T1000 (cell line): Measurements from ENCODE around the gene EXOC6.

Experiments used
- DNase-seq: peaks from one replicate; lab custom pipeline; 2025; ENCODE audit warnings: mixed read lengths; lab: John Stamatoyannopoulos, UW

EXOC6 gene

DNA sequence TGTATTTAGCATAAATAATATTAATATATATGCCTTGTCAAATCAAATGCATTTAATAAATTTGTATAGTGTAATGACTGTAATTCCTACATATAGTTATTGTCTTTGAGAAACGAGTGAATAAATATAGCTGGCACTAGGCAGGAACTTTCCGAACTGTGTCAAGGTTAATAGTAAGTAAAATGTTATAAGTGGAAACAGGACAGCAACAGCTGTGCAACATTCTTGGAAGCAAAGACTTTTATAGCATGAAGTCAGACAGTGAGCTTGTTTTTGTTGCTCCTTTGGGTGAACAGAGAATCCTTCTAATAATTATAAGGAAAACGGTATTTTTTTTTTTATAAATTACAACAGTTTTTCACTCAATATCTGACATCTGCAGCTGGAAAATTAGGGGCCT lies 14.0 kb upstream of the EXOC6 start:
- no peak for DNase-seq

DNA sequence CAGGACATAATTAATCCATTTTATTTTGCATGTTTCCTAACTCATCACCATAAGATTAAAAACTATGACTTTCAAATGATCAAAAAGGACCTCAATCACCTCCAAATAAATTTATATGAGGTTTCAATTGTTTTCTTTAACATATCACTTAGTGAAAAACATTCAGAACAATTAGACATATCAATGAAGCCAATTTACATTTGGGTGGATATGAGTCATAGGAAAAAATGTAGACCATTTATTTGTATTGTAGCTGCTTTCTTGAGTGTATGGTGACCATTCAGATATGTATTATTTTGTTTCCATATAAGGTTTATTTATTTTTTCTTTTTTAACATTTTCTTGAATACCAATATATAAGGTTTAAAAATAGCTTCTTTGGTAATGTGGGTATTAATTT lies 13.3 kb upstream of the EXOC6 start:
- DNase-seq: no peak

DNA sequence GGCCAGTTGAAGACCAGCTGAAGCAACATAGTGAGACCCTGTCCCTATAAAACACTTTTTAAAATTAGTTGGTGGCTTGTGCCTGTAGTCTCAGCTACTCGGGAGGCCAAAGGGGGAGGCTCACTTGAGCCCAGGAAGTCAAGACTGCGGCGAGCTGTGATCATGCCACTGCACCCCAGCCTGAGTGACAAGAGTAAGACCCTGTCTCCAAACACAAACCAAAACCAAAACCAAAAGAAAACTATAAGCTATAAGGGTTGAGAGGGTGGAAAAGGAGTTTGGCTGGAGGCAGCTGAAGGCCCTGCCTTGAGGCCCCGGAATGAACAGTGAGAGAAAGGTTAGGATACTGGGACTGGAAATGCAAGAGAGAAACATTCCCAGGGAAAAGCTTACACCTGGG lies 10.9 kb upstream of the EXOC6 start:
- no peak for DNase-seq

DNA sequence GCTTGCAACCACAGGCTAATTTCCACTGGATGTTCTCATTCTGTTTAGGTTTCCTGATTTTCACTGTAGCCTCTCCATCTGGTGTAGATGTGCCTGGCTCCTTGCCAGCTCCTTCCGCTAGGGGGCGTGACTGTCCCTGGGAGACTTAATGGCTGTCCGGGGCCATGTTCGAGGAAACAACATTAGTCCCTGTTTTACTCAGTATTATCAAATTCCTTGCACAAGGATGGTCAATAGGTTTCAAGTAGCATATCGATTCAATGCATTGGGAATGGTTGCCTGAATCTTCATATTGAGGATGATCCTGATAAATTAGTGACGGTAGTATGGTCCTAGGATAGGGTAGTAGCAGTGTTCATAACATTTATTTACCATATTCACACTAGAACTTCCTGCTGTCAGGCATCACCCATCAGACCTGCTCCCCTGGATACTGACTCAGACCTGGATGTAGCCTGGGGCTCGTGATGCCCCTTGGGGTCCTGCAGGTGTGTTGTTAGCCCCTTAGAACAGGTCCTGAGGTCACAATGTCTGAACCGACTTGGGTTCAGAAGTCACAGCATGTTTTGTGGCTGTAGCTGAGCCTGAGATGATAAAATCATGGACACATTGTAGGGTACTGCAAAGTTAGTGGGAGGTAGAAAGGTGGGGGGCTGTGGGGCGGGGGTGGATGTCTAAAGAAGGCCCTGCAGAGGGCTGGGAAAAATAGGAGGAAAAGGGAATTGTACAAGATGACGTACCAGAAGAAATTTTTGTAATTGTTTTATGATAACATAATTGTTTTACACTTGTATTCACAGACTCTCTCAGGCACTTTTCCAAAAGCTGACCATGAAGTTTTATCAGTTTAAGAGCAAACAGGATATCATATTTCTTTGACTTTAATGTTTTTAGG lies 8.9 kb upstream of the EXOC6 start:
- peak; percentile 18 for DNase-seq

DNA sequence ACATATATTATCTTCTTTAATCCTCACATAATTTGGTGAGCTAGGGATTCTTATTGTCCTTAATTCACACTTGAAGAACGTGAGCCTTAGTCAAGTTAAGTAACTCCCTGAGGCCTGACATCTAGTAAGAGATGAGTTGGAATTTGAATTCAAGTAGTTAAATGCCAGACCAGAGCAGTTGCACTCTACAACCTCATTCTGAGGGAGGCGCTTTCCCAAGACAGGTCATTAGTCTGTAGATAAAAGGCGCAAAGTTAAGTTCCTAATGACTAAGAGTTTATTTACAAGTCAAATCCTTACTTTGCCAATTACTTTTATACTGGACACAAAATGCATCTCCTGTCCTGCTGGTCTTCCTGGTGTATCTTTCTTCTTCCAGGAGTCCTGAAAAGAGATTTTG lies 3.6 kb upstream of the EXOC6 start:
- DNase-seq: no peak

DNA sequence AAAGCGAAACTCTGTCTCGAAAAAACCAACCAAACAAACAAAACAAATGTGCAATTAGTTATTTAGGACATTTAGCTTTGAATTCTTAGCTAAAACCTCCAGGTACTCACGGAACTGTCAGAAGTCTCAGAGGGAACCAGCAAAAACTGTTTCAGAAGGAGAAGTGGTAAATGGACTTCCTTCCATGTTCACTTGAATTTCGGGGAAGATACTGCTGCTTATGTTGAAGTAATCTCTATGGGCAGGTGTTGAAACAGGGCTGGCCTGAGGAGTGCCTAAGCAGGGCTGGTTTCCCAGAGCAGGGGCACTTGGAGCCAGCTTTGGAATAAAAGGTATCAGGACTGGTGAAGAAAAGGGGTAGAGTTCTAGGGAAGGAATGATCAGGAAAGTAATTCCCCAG lies 2.4 kb upstream of the EXOC6 start:
- DNase-seq: no peak

DNA sequence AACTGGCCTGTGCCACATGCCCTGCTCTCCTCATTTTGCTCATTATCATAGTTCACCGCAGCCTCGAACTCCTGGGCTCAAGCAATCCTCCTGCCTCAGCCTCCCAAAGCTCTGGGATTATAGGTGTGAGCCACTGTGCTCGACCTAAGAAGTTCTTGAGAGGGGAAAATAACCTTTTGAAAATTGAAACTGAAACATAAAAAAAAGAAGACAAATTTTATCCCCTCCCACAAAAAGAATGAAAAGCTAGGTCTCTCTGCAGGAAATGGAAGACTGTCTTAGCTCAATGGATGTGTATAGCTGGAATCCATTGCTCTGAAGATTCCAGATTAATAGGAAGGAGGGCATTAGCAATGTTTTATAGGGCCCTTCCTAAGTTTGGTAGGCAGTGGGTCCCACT lies 2.0 kb upstream of the EXOC6 start:
- no peak for DNase-seq

DNA sequence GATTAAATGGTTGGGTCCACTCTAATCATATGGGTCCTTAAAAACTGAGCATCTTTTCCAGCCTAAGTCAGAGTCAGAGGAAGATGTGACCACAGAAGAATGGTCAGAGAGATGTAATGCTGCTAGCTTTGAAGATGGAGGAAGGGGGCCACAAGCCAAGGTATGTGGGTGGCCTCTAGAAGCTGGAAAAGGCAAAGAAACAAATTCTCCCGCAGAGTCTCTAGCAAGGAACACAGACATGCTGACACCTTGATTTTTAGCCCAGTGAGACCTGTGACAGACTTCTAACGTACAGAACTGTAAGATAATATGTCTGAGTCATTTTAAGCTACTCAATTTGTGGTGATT lies 1.5 kb upstream of the EXOC6 start:
- DNase-seq: no peak

DNA sequence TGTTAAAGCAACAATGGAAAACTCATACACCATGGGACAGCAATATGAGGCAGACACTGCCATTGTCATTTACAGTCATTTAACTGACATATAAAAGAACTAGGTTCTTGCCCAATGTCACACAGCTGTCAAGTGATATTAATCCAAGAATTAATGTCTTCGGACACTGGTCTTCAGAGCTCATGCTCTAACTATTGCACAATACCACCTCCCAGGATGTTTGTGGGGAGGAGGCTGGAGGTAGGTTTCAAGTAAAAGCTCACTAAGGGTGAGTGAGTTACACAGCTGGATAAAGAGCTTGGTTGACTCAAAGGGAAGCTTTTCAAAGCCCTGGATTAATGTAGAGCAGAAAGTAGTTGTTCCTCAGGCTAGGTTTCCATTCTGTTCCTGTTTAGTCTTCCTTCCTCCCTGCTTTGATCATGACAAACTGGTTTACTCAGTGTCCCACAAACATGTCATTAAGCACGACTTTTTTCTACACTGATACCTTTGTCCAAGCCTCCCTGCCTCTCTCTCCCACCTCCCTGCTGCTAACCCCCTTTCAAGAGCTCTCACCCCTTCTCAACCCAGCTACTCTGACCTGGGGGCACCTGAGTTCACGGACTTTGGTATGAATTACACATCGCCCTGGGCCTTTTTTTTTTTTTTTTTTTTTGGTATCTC lies 987 bp upstream of the EXOC6 start:
- no peak for DNase-seq

DNA sequence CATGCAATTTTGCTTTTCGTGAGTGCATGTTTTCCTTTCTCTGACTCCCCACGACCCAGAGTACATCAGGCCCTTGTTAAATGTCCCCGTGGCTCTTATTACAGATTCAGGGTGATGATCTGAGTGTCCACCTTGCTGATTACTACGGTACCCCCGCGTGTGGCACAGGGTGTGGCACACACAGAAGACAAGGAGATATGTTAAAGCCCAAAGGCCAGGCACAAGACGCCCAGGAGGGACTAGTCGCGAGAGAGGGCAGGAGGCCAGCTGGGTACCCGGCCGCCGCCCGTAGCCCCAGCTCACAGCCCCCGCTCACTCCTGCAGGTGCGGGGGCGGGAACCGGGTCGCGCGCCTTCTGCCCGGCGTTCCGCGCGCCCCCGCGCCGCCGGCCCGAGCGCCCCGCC lies 281 bp upstream of the EXOC6 start:
- no peak for DNase-seq

DNA sequence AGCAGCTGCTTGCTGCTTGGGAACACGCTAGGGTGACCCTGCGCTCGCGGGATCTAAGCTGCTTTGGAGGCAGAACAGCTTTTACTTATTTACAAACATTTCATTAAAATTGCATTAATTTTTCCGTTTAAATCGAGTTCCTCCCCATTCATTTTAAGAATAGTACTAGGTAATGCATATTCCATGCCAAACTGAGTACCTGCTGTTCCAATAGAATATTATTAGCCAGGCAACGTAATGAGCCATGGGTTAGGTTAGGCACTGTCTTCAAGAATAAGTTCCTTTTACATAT lies 860 bp downstream of the EXOC6 start:
- DNase-seq: no peak

DNA sequence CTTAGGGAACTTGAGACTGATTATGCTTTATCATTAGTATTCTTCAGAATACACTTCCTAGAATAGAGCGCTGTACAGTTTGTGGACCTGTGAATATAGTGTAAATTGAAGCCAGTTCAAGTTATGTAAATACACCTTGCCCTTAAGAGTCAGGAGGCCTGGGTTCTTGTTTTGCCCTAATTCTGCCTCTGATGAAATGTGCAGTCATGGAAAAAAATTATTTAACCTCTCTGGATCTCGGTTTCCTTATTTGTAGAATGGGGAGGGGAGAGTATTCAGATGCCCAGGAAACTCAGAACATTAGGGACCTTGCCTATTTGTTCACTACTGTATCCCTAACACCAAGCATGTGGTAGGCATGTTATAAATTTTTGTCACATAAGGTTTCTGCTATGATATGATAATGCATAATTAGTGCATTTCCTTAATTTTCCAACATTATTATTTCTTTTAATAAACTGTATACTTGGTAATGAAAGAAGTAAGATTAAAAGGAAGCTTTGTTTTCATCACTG lies 1.3 kb downstream of the EXOC6 start:
- no peak for DNase-seq

DNA sequence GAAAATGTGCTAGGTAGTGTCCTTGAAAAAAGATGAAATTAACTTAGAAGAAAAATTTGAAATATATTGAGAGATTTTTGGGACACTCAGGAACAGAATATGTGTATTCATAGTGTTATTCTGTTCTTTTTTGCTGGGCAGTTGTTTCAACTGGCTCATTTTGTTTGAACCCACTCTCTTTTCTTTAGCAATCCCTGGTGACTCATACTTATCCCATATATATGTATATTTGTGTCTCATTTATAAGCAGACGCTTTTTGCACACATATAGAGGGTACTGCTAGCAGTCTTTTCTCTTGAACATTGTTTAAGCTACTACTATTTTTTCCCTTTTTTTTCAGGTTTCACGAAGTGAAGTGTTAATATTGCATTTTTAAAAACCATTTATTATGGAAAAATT lies 1.9 kb downstream of the EXOC6 start:
- DNase-seq: no peak

DNA sequence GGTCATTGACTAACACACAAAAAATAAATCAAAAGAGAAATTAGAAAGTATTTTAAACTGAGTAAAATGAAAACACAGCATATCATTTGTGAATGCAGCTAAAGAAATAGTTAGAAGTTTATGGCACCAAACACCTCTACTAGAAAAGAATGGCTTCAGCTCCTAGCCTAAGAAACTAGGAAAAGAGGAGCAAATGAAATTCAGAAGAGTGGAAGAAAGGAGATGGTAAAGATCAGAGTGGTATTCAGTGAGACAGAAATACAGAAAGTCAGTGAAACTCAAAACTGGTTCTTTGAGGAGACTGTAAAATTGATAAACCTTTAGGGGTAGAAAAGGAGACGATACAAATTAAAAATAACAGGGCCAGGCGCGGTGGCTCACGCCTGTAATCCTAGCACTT lies 2.7 kb downstream of the EXOC6 start:
- DNase-seq: no peak

DNA sequence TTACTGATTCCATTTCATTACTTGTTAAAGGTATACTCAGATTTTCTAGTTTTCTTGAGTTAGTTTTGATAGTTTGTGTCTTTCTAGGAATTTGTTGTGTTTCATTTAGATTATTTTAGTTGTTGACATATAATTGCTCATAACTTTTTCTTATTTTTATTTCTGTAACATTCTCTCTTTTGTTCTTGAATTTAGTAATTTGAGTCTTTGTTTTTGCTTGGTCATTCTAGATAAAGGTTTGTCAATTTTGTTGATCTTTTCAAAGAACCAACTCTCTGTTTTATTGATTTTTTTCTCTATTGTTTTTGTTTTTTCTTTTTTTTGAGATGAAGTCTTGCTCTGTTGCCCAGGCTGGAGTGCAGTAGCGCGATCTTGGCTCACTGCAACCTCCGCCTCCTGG lies 7.2 kb downstream of the EXOC6 start:
- no peak for DNase-seq

DNA sequence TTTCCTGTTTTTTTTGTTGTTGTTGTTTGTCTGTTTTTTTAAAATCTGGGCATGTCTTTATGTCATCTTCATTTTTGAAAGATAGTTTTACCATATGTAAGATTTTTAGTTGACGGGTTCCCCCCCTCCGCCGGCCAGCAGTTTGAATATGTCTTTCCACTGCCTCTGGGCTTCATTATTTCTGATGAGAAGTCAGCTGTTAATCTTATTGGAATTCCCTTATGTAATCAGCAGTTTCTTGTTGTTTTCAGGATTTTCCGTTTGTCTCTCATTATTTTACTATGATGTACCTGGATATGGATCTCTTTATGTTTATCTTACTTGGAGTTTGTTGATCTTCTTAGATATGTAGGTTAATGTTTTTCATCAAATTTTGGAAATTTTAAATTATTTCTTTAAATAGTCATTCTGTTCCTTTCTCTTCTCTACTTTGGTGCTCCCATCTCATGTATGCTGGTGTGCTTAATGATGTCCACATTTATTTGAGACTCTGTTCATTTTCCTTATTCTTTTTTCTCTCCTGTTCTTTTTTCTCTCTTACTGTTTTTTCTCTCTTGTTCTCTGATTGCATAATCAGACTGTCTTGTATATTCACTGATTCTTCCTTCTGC lies 9.7 kb downstream of the EXOC6 start:
- no peak for DNase-seq

DNA sequence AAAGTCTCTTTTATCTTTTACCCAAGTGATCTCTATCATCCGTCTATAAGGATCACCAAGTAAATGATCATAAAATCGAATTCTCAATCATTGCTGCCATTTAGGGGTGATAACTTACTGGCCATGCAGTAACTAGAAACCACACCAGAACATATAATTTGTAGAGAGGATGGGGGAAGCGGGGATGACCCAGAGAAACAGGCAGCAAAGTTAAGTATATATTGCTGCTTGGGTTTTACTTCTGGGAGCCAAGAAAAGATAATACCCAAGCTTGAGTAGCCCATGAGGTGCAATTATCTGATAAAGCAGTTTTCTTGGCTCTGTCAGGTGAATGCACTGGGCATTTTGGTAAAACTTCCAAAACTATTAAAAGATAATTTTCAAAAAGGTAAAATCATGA lies 18.9 kb downstream of the EXOC6 start:
- DNase-seq: no peak

DNA sequence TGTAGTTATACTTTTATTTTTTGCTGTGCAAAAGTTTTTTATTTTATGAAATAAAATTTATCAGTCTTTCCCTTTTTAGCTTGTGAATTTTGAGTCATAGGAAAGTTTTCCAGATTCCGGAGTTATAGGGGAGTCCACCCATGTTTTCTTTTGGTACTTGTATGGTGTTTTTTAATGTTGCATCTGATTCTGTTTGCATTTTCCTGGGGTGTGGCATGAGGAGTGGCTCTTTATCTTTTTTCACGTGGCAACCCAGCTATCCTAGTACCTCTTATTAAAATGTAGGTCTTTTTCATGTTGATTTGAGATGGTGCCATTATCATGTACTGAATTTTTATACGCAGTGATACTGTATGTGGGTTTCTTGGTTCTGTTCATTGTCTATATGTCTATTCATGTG lies 19.7 kb downstream of the EXOC6 start:
- no peak for DNase-seq

DNA sequence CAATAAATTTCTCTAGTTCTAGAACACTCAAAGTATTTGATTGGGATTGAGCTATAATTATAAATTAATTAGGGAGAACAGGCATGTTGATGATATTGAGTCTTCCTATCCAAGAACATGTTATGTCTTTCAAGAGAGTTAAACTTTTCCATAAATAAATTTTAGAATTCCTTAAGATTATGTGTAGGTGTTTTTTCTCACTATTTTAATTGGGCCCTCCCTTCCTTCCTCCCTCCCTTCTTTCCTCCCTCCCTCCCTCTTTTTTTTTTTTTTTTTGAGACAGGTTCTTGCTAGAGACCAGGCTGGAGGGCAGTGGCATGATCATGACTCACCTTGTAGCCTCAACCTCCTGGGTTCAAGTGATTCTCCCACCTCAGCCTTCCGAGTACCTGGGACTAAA lies 20.2 kb downstream of the EXOC6 start:
- no peak for DNase-seq

DNA sequence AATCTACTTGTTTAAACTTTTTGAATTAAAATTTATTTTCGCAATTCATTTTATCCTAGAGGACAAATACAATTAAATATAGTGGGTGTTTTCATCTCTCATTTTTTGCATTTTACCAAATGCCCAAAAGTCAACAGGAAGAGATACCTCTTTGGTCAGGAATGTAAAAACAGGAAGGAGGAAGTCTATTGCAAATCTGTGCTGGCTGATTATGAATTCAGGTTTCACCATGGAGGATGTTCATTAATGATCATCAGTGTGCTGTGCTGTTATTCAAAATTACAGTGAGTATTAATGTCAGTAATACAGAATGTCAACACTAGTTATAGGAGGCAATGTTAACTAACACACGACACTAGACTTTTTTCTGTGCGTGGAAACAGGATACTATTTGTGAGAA lies 24.7 kb downstream of the EXOC6 start:
- DNase-seq: no peak

DNA sequence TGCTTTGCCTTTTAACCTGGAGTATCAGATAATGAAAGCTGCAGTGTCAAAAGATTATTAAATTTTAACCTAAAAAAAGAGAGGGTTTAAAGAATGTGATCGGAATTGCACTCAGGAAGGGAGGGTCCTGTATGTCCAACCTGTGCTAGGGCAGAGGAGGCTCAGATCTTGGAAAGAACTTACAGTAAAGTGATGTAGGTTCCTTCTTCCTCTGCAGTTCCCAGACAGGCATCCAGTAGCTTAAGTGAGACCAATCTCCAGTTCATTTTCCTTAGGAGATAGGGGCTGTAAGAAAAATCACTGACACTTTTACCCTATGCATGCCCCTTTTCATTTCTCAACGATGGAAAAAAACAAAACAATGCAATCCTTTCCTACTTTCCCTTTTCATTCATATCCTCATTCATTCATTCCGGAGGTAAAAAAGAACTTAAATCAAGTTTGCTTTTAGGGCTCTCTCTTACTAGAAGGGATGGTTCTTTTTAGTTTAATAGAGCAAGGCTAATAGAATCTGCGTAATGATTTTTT lies 28.3 kb downstream of the EXOC6 start:
- no peak for DNase-seq

DNA sequence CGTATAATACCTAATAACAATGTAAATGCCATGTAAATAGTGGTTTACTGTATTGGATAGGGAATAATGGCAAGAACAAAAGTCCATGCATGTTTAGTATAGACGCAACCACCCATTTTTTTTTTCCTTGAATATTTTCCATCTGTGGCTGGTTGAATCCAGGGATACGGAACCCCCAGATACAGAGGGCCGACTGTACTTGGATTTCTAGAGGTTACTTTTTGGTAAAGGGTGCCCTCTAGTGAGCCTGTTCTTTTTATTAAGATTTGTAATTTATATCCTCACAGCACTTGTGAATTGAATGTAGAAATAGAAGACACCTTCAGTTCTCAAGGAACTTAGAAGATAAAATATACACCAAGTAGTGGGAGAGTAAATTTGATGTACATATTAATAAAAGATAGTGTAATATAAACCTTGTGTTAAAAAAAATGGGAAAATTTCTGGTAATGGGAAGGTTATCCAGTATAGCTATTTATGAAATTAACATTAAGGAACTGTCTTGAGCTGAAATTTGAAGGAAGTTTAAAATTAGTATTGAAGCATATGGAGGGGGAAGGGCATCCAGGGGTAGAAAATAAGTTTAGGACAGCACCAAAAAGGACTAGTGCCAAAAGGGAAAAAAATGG lies 32.0 kb downstream of the EXOC6 start:
- peak; percentile 12 for DNase-seq

DNA sequence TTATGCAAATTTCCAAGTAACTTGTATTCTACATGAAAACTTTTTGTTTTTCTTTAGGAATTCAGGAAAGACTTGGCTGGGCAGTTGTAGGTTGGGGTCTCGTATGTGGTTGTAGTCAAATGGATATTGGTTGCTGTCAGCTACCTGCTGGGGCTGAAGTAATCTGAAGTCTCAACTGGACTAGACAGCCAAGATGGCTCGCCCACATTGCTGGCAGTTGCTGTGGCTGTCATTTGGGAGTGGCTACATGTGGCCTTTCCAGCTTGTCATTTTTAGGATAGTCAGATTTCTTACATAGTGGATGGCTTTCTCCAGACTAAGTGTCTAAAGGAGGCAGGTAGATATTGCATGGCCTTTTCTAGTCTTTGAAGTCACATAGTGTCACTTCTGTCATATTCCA lies 32.6 kb downstream of the EXOC6 start:
- no peak for DNase-seq
